NCI-H1105 (cell line): ENCODE measurements around the gene IGF2R.
"Not testable (repeated sequence)": the region's sequence is repeated elsewhere in the genome, so short reads cannot be mapped to it uniquely, and the experiment has no call there.

Experiments
- DNase-seq: peaks from one replicate; lab custom pipeline; 2025; lab: John Stamatoyannopoulos, UW

IGF2R gene

DNA sequence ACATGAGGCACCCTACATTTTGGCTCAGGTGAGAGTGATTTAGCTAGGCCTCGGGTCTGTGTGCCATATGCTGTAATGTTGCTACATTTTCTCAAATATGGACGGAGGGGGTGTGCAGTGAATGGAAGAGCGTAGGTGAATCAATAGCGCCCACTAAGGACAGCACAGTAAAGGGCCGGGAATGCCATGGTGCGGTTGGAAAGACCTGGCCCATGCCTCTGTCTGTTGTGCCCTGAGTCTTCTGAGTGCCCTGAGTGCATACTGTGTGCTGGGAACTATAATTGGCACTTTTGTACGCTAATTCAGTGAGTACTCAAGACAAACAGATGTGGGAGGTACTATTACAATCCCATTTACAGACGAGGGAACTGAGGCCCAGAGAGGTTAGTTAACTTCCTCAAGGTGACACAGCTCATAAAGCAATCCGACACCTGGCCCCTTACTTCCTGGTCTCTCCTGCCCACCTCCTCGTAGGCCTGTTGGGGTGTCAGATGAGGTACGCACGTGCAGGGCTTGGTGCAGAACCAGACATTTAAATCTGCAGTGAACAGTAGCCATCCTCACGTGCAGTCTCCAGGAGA lies 170.0 kb downstream of the IGF2R start:
- no peak for DNase-seq

DNA sequence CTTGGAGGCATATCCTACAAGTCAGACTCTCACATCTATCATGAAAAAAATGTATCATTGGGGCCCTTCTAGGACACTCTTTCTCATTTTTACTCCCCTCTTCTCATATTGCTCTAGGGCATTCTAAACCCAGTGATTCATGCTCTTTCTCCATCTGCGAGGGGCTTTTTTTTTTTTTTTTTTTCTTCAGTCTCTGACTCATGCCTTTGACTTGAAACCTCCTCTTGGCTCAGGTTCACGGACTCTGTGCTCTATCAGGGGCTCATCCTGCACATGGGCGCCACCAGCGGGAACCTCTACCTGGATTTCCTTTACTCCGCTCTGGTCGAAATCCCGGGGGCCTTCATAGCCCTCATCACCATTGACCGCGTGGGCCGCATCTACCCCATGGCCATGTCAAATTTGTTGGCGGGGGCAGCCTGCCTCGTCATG lies 170.6 kb downstream of the IGF2R start:
- no peak for DNase-seq

- not testable (repeated sequence) for DNase-seq
Observed at GRCh38 chr6:160140493-160140892, 171.6 kb downstream of the IGF2R start.

DNA sequence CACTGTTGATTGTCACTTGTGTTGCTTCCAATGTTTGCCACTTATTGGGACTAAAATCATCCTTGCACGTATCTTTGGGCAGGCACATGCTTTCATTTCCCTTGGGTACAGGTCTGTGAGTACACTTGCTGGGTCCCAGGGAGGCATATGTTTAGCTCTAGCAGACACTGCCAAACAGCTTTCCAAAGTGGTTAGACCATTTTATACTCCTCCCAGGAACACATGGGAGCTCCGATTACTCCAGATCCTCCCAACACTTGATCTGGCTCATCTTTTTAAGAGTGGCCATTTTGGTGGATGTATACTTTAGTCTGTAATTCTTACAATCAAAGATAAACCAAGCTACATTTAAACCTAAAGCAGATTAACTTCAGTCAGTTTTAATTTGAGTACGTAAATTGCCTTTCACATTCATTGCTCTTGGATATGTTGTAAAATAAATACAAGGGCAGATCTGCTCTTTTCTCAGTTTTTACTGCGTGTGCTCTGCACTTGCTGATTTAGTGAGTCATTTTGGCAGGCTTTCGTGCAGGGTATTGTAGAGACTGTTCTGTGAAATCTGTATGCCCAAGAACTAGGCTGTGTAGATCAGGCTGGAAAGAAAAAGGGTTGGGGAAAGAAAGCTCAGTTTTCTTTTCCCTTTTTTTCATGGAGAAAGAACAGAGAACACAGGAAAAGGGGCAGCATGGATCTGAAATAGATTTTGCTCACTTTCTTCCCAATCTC lies 172.3 kb downstream of the IGF2R start:
- DNase-seq, result no peak

DNA sequence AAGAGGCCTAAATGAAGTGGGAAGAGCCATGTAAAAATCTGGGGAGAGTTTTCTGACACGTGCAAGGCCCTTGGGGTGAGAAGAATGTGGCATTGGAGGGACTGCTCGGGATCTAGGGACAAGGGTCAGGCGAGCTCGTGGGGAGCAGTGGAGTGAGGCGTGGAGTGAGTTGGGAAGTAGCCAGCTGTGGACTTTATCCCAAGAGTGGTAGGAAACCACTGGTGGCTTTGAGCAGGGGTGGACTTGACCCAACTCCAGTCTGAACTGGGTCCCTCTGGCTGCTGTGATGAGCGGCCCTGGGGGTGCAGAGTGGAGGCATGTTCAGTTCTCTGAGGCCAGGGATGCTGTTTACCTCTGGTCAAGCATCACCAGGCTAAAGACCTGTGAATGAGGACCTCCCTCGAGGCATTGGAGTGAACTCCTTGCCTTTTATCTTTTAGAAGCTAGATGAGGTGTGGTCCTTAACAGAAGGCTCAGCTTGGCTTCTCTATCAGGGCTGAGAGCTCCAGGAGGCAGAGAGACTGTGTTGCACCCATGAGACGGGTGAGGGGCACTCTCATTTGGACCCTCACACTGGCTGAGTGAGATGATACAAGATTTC lies 173.3 kb downstream of the IGF2R start:
- no peak for DNase-seq

GRCh38 chr6:160146454-160147145 lies 177.7 kb downstream of the IGF2R start:
- DNase-seq, result no peak

DNA sequence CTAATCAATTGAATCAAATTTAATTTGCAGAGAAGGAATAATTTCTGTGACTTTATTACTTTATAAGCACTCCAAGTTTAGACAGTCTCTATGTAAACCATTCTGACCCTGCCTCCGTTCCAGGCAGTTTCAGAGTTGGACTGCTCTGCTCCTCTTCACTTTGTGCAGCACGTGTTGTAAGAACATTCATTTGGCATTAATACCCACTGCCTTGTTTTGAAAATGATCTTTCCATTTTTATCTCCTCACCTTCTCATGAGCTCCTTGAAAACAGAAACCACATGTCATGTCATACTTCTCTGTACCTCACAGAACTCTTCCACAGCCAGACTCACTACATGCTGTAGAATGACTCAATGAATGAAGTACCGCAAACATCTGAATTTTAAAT lies 178.3 kb downstream of the IGF2R start:
- no peak for DNase-seq

DNA sequence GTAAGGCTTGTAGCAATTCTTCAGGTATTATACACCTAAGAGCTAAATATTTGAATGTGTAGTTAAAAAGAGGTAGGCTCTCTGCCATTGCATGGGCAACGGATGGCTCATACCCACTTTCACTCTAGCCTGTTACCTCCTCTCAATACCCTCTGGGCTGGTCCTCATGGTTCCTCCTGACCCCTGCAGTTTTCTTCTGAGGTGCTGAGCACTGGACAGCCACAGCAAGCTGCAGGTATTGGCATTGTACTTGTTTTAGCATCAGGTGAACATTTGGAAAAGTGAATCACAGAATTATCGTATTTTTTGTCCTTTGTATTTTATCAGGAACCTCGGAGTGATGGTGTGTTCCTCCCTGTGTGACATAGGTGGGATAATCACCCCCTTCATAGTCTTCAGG lies 185.6 kb downstream of the IGF2R start:
- no peak for DNase-seq

- no peak for DNase-seq
Observed at GRCh38 chr6:160156842-160157241, 188.0 kb downstream of the IGF2R start.

DNA sequence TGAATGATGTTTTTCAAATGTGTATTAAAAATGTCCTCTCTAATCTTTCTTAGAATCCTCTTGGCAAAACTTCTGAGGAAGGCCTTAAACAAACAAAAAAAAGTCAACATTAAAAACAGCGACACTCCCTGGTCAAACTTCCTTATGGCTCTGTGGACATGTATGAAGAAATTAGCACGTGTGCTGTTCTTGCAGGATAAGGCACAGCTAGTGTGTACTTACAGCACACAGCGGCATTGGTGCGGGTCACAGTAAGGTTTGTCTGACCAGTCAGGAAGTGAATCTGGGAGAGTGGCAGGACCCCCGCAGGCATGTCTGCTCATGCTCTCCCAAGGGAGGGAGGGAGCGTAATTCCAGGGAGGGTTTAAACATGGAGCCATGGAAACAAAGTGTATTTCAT lies 191.6 kb downstream of the IGF2R start:
- DNase-seq, result no peak
